Vagina (tissue), 2 donors: ENCODE measurements around the gene GBF1. TPM values are rescaled to one million over a fixed set of nuclear protein-coding genes. Genes with fewer than 3 reads are reported as not detected.

Experiments used
- DNase-seq, 2 donors: peaks; one replicate each; pipeline ENCODE4 v3.0.0-alpha.2; 2017; ENCODE audit errors: extremely low spot score in 2 of 2
- H3K27ac ChIP-seq: fragments of 200-600 bp; sonication (generic); one replicate; pipeline ENCODE4 v1.5.1; 2019
- H3K27me3 ChIP-seq: fragments of 200-600 bp; sonication (generic); one replicate; pipeline ENCODE4 v1.5.1; 2019
- H3K36me3 ChIP-seq, 2 donors: fragments of 200-600 bp; sonication (generic); one replicate each; pipeline ENCODE4 v1.5.1; 2017 to 2019
- H3K4me1 ChIP-seq: fragments of 200-600 bp; sonication (generic); one replicate; pipeline ENCODE4 v1.5.1; 2019
- H3K4me3 ChIP-seq, 2 donors: fragments of 200-600 bp; sonication (generic); 1 replicate in 1 of 2; 2 replicates in 1 of 2; pipeline ENCODE4 v1.5.1; 2016 to 2019
- H3K9me3 ChIP-seq: fragments of 200-600 bp; sonication (generic); one replicate; pipeline ENCODE4 v1.5.1; 2019
- CTCF ChIP-seq, 3 experiments: fragments of 450-650 bp in 2 of 3; fragments of 200-600 bp in 1 of 3; sonication (generic) in 1 of 3; IDR thresholded peaks; one replicate each; pipeline ENCODE4 v1.5.1; 2017 to 2019; ENCODE audit warnings: antibody characterized with exemption in 3 of 3, mild to moderate bottlenecking in 2 of 3, moderate library complexity in 2 of 3
- POLR2A ChIP-seq, 2 donors: fragments of 450-650 bp; IDR thresholded peaks; one replicate each; pipeline ENCODE4 v1.6.1; 2017; ENCODE audit warnings: antibody characterized with exemption in 2 of 2, mild to moderate bottlenecking in 2 of 2, moderate library complexity in 2 of 2
- POLR2AphosphoS5 ChIP-seq, 2 donors: sonication (generic); formaldehyde crosslinking; IDR thresholded peaks; one replicate each; pipeline ENCODE4 v1.9.0; 2017; ENCODE audit warnings: antibody characterized with exemption in 2 of 2, mild to moderate bottlenecking in 2 of 2, low read depth in 1 of 2; ENCODE audit not compliant: insufficient read depth in 1 of 2
- intact Hi-C: fragments of 100-400 bp; cut with DNase I; formaldehyde crosslinking; loops from one replicate; pipeline ENCODE4 v1.15.1; 2023
- total RNA-seq: library from RNA; depleted of rRNA; stranded (reverse); fragments of >200 nt; gene quantifications from one replicate; pipeline ENCODE4 v1.2.3, GENCODE V29; 2016

GBF1 gene
- total RNA-seq, 1 donor from 2014 or later: 48.9 TPM

DNA sequence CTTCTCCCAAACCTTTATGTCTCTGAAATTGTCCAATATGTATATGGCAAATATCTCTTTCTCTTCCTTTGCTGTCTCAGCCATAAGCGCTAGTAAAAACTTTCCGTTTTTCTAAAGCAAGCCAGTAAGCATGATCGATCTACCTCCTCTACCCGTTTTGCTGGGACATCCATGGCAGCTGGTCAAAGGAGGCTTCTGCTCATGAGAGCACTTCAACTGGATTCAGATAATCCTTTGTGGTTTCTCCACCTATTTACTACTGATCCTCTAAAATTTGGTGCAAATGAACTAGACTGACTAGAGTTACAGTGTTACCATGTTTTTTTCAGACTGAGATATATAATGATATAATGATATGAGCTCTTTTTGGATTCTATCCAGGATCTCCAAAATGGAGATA, 42.7 kb downstream of the GBF1 start:
- H3K27ac ChIP-seq: no peak overlapping the region
- H3K36me3 ChIP-seq: no peaks in the 10 kb centered on the region
- no peak overlapping the region for H3K4me3 ChIP-seq
- peaks cover 28% of the 10 kb centered on the region for H3K4me1 ChIP-seq
- TF ChIP-seq POLR2A (IDR thresholded peaks at IDR 0.05) (no peak), POLR2AphosphoS5 (IDR thresholded peaks at IDR 0.05; ENCODE audit: insufficient read depth in 1 of 2, low read depth in 1 of 2) (no peak), CTCF (IDR thresholded peaks at IDR 0.05) (no peak)
- H3K9me3 ChIP-seq: no peaks in the 10 kb centered on the region
- intact Hi-C loops: no loop called here
- H3K27me3 ChIP-seq: no peaks in the 10 kb centered on the region
- no peak for DNase-seq

DNA sequence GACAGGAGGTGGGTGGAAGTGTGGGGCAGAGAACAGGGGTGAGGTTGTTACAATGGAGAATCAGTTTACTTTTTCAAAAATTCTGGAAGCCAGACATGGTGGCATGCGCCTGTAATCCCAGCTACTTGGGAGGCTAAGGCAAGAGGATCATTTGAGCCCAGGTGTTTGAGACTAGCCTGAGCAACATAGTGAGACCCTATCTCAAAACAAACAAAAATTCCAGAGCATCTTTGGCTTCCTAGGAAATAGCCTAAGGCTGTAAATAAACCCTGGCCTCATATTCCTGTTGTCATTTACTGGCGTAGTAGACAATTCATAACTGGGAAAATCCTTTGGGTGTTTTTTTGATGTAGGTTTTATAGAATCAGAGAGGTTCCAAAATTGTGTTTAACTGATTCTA, 44.0 kb downstream of the GBF1 start:
- no peaks in the 10 kb centered on the region for H3K9me3 ChIP-seq
- H3K27ac ChIP-seq: no peak overlapping the region
- no peak for DNase-seq
- intact Hi-C loops: no loop called here
- H3K36me3 ChIP-seq: no peaks in the 10 kb centered on the region
- TF ChIP-seq POLR2AphosphoS5 (IDR thresholded peaks at IDR 0.05; ENCODE audit: insufficient read depth in 1 of 2, low read depth in 1 of 2) (no peak), CTCF (IDR thresholded peaks at IDR 0.05) (no peak), POLR2A (IDR thresholded peaks at IDR 0.05) (no peak)
- H3K4me1 ChIP-seq: peaks cover 14% of the 10 kb centered on the region
- H3K27me3 ChIP-seq: no peaks in the 10 kb centered on the region
- H3K4me3 ChIP-seq: no peak overlapping the region

- DNase-seq: no peak
- intact Hi-C loops: no loop called here
- no peak overlapping the region for H3K27ac ChIP-seq
These were observed 44.5 kb downstream of the GBF1 start for GRCh38 chr10:102289840-102290239.

GRCh38 chr10:102291221-102291905, 46.0 kb downstream of the GBF1 start:
- intact Hi-C loops: no loop called here
- H3K9me3 ChIP-seq: no peaks in the 10 kb centered on the region
- no peaks in the 10 kb centered on the region for H3K36me3 ChIP-seq
- TF ChIP-seq POLR2A (IDR thresholded peaks at IDR 0.05): no peak
- no peaks in the 10 kb centered on the region for H3K27me3 ChIP-seq
- no peak overlapping the region for H3K27ac ChIP-seq
- H3K4me3 ChIP-seq: no peak overlapping the region
- H3K4me1 ChIP-seq: no peaks in the 10 kb centered on the region
- DNase-seq: no peak

More at GRCh38 chr10:102289840-102290239, 44.5 kb downstream of the GBF1 start:
- Histone ChIP-seq H3K27me3 (no peaks in the 10 kb centered on the region), H3K9me3 (no peaks in the 10 kb centered on the region), H3K4me3 (no peak overlapping the region), H3K4me1 (peaks cover 9% of the 10 kb centered on the region), H3K36me3 (no peaks in the 10 kb centered on the region)
- TF ChIP-seq POLR2A (IDR thresholded peaks at IDR 0.05) (no peak), CTCF (IDR thresholded peaks at IDR 0.05) (no peak), POLR2AphosphoS5 (IDR thresholded peaks at IDR 0.05; ENCODE audit: insufficient read depth in 1 of 2, low read depth in 1 of 2) (no peak)

- Histone ChIP-seq H3K27ac (no peak overlapping the region), H3K4me3 (no peak overlapping the region), H3K36me3 (no peaks in the 10 kb centered on the region), H3K9me3 (no peaks in the 10 kb centered on the region), H3K4me1 (peaks cover 10% of the 10 kb centered on the region), H3K27me3 (no peaks in the 10 kb centered on the region)
- TF ChIP-seq POLR2A (IDR thresholded peaks at IDR 0.05) (no peak), POLR2AphosphoS5 (IDR thresholded peaks at IDR 0.05; ENCODE audit: insufficient read depth in 1 of 2, low read depth in 1 of 2) (no peak), CTCF (IDR thresholded peaks at IDR 0.05) (no peak)
- intact Hi-C loops: no loop called here
- DNase-seq: no peak
These were observed 51.8 kb downstream of the GBF1 start for GRCh38 chr10:102297101-102297500.
